ENCODE results near the gene RPP25L. TPM values are rescaled to one million over a fixed set of nuclear protein-coding genes. Genes with fewer than 3 reads are reported as not detected.

The RPP25L gene
- total and polyA plus RNA-seq, 9 of the 15 experiments (the other 6 are each of a cell fraction or from before 2014, with no cell fraction given): 16.3 to 43.7 (median 29.0) TPM

DNA sequence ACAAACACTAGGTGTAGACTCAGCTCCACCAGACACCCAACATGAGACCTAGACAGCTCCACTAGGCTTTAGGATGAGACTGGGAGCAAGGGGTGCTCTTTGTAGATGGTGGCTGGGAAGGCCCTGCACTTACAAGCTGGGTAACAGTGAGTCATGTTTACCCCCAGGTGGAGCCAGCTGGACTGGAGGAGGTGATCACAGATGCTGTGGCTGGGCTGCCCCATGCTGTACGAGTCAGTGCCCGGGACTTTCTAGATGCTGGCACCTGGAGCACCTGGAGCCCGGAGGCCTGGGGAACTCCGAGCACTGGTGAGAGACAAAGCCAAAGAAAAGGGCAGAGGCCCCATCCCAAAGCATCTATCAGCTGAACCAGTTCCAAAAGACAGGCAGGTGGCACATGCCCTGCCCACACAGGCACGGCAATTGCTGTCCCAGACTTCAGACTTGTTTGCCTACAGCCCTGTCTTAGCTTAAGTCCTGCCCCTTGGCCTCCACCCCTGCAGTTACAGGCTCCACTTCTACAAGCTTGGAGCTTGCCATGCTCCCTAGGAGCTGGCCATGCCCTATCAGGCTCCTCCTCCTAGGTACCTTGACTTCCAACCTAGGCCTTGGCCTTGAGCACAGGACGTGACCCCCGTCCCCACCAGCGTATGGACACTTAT, 47.8 kb upstream of the RPP25L start (continued):
- TF ChIP-seq HBP1 (CRISPR knock-in tag; IDR thresholded peaks at IDR 0.05): no peak
- no peak for TF ChIP-seq ZNF140 (CRISPR knock-in tag; IDR thresholded peaks at IDR 0.05)
- no peak for TF ChIP-seq NBN (IDR thresholded peaks at IDR 0.05; ENCODE audit: low read depth)
- TF ChIP-seq FIP1L1 (IDR thresholded peaks at IDR 0.05; ENCODE audit: low read depth, low read length, poor library complexity, severe bottlenecking): no peak
- no peak for TF ChIP-seq PYGO2 (tag; IDR thresholded peaks at IDR 0.05)
- TF ChIP-seq, protein P1, sequence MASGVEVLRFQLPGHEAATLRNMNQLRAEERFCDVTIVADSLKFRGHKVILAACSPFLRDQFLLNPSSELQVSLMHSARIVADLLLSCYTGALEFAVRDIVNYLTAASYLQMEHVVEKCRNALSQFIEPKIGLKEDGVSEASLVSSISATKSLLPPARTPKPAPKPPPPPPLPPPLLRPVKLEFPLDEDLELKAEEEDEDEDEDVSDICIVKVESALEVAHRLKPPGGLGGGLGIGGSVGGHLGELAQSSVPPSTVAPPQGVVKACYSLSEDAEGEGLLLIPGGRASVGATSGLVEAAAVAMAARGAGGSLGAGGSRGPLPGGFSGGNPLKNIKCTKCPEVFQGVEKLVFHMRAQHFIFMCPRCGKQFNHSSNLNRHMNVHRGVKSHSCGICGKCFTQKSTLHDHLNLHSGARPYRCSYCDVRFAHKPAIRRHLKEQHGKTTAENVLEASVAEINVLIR (CRISPR knock-in tag; IDR thresholded peaks at IDR 0.05): no peak
- TF ChIP-seq, protein P2, sequence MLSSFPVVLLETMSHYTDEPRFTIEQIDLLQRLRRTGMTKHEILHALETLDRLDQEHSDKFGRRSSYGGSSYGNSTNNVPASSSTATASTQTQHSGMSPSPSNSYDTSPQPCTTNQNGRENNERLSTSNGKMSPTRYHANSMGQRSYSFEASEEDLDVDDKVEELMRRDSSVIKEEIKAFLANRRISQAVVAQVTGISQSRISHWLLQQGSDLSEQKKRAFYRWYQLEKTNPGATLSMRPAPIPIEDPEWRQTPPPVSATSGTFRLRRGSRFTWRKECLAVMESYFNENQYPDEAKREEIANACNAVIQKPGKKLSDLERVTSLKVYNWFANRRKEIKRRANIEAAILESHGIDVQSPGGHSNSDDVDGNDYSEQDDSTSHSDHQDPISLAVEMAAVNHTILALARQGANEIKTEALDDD (IDR thresholded peaks at IDR 0.05): no peak
- no peak for TF ChIP-seq ZKSCAN8 (CRISPR knock-in tag; IDR thresholded peaks at IDR 0.05)
- no peak for TF ChIP-seq CCAR2 (IDR thresholded peaks at IDR 0.05; ENCODE audit: low read depth, low read length)
- TF ChIP-seq DACH1 (IDR thresholded peaks at IDR 0.05; ENCODE audit: partially characterized antibody): no peak
- no peak for TF ChIP-seq U2AF2 (optimal IDR thresholded peaks at IDR 0.05; ENCODE audit: low read depth, low read length)

Data from K562 (cell line).